Loucy (cell line): ENCODE results near the gene CTNNA2.

Experiments
- EZH2phosphoT487 ChIP-seq: fragments of 200-600 bp; IDR thresholded peaks from 2 replicates; pipeline ENCODE4 v1.6.1; 2018; ENCODE audit warnings: antibody characterized with exemption, mild to moderate bottlenecking, moderate library complexity, borderline replicate concordance
- TF ChIP-seq, protein P1 (sequence below): fragments of 200-600 bp; sonication (generic); conservative IDR thresholded peaks from 2 replicates; pipeline ENCODE4 v1.5.1; 2014; ENCODE audit warnings: mild to moderate bottlenecking, antibody characterized with exemption, low read length

DNA sequence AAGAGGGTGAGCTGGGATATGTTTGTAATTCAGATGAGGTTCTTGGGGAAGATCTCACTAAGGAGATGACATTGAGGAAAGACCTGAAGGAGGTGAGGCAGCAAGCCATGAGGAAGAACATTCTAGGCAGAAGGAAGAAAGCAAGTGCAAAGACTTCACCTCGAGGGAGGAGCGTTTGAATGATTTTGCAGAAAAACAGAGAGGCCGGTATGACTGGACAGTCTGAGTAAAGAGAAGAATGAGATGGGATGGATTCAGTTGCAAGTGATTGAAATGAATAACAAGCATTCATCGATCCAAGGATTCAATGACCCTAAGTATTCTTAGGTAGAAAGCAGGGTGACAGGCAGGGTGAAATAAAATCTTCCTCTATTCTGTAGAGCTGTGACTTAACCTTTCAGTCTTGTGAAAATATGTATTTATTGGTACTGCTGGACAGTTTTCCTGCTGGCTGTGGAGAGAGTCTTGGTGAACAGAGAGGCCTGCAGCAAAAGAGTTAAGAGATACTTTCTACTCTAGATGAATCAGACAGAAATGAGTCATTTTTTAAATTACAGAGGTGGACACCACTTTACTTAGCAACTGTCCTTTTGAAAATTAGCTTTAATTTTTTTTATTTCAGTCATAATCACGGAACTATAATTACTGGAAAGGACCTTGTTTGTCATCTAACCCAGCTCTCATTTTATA, 513.3 kb downstream of the CTNNA2 start:
- TF ChIP-seq, protein P1, sequence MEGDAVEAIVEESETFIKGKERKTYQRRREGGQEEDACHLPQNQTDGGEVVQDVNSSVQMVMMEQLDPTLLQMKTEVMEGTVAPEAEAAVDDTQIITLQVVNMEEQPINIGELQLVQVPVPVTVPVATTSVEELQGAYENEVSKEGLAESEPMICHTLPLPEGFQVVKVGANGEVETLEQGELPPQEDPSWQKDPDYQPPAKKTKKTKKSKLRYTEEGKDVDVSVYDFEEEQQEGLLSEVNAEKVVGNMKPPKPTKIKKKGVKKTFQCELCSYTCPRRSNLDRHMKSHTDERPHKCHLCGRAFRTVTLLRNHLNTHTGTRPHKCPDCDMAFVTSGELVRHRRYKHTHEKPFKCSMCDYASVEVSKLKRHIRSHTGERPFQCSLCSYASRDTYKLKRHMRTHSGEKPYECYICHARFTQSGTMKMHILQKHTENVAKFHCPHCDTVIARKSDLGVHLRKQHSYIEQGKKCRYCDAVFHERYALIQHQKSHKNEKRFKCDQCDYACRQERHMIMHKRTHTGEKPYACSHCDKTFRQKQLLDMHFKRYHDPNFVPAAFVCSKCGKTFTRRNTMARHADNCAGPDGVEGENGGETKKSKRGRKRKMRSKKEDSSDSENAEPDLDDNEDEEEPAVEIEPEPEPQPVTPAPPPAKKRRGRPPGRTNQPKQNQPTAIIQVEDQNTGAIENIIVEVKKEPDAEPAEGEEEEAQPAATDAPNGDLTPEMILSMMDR, result no peak
- no peak for TF ChIP-seq EZH2phosphoT487
